NCI-H2227 (cell line): Measurements from ENCODE around the gene GIGYF1.
"Not testable (repeated sequence)": the region's sequence is repeated elsewhere in the genome, so short reads cannot be mapped to it uniquely, and the experiment has no call there.

ENCODE experiments used
- DNase-seq: peaks from one replicate; lab custom pipeline; 2025; ENCODE audit not compliant: unreplicated experiment; lab: John Stamatoyannopoulos, UW

GIGYF1 gene, protein sequence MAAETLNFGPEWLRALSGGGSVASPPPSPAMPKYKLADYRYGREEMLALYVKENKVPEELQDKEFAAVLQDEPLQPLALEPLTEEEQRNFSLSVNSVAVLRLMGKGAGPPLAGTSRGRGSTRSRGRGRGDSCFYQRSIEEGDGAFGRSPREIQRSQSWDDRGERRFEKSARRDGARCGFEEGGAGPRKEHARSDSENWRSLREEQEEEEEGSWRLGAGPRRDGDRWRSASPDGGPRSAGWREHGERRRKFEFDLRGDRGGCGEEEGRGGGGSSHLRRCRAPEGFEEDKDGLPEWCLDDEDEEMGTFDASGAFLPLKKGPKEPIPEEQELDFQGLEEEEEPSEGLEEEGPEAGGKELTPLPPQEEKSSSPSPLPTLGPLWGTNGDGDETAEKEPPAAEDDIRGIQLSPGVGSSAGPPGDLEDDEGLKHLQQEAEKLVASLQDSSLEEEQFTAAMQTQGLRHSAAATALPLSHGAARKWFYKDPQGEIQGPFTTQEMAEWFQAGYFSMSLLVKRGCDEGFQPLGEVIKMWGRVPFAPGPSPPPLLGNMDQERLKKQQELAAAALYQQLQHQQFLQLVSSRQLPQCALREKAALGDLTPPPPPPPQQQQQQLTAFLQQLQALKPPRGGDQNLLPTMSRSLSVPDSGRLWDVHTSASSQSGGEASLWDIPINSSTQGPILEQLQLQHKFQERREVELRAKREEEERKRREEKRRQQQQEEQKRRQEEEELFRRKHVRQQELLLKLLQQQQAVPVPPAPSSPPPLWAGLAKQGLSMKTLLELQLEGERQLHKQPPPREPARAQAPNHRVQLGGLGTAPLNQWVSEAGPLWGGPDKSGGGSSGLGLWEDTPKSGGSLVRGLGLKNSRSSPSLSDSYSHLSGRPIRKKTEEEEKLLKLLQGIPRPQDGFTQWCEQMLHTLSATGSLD (N-terminal part only)

GRCh38 chr7:100694098-100694745 lies at the start of gene GIGYF1:
Gene GIGYF1 (minus strand): TSS chr7:100694250. CDS start chr7:100688238, 6,012 bp downstream.
- peak; percentile 92 for DNase-seq

- no peak for DNase-seq
Observed at GRCh38 chr7:100739934-100740333, 45.9 kb upstream of the GIGYF1 start.

- DNase-seq, result no peak
Observed at GRCh38 chr7:100736671-100737070, 42.6 kb upstream of the GIGYF1 start.

DNA sequence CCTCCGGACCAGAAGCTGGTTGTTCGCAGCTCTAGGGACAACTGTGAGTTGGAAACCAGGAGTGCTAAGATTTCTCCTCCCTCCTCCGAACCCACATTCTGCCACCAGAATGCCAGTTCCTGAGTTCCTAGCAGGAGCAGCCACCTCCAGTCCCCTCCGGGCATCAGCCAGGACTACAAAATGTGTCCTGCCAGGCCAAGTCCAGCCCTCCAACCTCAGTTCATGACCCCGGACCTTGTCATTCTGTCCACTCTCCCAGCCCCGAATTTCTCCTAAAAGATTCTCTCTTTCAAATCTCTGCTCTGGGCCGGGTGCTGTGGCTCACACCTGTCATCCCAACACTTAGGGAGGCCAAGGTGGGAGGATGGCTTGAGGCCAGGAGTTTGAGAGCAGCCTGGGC lies 41.7 kb upstream of the GIGYF1 start:
- DNase-seq, result no peak

DNA sequence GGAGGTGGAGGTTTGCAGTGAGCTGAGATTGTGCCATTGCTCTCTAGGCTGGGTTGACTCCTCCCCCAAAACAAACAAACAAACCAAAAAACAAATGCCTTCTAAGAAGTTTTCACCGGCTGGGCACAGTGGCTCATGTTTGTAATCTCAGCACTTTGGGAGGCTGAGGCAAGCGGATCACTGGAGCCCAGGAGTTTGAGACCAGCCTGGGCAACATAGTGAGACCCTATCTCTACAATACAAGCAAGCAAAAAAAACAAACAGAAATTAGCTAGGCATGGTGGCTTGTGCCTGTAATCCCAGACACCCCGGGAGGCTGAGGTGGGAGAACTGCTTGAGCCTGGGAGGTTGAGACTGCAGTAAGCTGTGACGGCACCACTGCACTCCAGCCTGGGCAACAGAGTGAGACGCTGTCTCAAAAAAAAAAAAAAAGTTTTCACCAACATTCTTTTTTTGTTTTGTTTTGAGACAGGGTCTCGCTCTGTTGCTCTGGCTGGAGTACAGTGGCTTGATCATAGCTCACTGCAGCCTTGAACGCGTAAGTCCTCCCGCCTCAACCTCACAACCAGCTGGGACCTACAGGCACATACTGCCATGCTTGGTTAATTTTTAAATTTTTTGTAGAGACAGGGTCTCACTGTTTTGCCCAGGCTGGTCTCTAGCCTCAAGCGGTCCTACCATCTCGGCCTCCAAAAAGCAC lies 38.0 kb upstream of the GIGYF1 start:
- no peak for DNase-seq

GRCh38 chr7:100730136-100730800 lies 36.2 kb upstream of the GIGYF1 start:
- no peak for DNase-seq

- no peak for DNase-seq
Observed at GRCh38 chr7:100728196-100728595, 34.1 kb upstream of the GIGYF1 start.

DNA sequence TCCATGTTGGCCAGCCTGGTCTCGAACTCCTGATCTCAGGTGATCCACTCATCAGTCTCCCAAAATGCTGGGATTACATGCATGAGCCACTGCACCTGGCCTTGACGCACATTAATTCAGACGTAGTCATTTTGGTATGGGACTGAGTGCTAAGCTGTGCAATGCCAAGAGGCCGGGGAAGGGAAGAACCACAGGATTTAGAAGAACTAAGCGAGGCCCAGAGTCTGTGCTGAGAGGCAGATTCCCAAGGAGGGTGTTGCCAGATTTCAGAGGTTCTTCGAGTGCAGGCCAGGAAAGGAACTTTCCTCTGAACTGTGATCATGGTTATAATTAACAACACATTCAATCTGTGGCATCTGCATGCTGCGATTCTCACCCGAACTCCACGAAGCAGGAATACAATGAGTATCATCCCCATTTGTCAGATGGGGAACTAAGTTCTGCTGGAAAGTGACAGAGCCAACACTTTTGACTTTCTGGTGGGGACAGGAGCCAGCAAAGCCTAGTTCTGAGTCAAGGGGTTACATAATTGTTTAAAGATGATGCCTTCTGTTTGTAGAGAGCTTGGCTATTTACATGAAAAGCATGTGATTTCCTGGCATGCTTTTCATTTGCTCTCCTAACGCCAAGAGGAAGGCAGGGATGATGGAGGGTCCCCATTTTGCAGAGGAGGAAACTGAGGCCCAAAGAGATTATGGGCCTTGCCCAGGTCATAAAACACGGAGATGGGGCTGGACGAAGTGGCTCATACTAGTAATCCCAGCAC lies 33.1 kb upstream of the GIGYF1 start:
- DNase-seq, result no peak

DNA sequence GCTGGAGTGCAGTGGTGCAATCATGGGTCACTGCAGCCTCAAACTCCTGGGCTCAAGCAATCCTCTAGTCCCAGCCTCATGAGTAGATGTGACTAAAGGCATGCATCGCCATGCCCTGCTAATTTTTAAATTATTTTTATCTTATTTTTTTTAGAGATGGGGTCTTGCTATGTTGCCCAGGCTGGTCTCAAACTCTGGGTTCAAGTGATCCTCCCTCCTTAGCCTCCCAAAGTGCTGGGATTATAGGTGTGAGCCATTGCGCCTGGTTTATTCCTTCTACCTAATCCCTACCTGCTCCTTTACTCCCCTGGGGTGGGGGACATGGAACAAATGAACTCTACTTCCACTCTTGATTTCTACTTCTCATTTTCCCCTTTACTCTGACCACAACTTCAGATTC lies 30.3 kb upstream of the GIGYF1 start:
- not testable (repeated sequence) for DNase-seq

DNA sequence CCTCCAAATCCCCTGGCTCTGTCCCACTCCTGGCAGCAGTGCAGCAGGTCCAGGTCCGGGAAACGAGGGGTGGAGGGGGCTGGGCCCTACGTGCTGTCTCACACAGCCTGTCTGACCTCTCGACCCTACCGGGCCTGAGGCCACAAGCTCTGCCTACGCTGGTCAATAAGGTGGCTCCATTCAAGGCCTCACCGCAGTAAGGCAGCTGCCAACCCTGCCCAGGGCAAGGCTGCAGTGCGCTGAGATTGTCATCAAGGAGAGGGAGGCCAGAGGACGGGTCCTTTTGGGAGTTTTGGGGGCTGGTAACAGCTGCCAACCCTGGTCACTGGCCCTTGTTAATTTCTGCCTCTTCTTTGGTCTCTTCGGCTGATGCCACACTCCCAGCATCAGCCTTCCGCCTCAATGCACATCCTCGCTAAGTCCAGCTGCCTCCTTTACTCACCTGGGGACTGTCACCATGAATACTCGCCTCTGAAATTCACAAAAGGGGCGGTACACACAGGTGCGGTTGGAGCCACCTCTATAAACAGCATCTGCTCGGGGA lies 29.8 kb upstream of the GIGYF1 start:
- no peak for DNase-seq

GRCh38 chr7:100722480-100723212 lies 28.6 kb upstream of the GIGYF1 start:
- DNase-seq, result no peak

- no peak for DNase-seq
Observed at GRCh38 chr7:100721505-100721812, 27.4 kb upstream of the GIGYF1 start.

- DNase-seq, result no peak
Observed at GRCh38 chr7:100720671-100721504, 26.8 kb upstream of the GIGYF1 start.

DNA sequence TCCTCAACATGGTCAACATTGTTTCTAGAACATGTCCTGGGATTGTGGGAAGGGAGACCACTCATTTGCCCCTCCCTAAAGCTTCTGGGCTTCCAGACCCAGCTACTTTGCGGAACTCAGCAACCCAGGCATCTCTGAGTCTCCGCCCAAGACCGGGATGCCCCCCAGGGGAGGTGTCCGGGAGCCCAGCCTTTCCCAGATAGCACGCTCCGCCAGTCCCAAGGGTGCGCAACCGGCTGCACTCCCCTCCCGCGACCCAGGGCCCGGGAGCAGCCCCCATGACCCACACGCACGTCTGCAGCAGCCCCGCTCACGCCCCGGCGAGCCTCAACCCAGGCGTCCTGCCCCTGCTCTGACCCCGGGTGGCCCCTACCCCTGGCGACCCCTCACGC lies 26.2 kb upstream of the GIGYF1 start, which contains the start of gene EPO:
TSS of gene EPO (plus strand) at position 190 of the 392 bp plus-strand sequence. CDS start 513 bp downstream, outside the sequence.
- no peak for DNase-seq

DNA sequence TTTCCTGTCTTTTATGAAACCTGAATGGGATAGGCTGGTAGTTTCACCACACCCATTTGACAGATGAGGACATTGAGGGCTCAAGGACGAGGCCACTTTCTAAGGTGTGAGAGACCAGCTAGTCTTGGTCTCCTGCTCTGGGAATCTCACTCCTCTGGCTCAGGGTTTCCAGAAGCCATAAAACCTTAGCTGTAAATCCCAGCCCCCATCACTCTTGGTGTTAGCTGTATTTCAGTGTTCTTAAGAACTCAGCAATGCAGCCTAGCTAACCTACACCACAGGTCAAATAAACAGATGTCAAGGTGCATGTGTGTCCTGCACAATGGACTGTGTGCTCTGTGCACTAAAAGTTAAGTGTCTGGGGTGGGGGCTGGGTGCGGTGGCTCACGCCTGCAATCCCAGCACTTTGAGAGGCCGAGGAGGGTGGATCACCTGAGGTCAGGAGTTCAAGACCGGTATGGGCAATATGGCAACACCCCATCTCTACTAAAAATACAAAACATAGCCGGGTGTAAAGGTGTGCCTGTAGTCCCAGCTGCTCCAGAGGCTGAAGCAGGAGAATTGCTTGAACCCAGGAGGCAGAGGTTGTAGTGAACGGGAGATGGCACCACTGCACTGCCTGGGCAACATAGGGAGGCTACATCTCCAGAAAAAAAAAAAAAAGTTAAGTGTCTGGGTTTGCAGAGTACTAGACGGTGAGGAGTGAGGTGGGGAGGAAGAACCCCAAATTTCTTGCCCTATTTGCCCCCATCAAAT lies 25.7 kb upstream of the GIGYF1 start:
- peak; percentile 27 for DNase-seq

DNA sequence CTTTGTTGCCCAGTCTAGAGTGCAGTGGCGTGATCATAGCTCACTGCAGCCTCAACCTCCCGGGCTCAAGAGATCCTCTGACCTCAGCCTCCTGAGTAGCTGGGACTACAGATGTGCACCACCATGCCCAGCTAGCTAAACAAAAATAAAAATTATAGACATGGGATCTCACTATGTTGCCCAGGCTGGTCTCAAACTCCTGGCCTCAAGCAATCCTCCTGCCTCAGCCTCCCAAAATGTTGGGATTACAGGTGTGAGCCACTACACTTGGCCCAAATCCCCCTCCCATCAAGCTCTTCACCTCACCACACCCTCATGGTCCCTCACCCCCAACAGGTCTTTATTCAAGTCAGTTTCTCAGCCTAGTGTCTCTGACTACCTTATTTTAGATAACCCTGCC lies 23.0 kb upstream of the GIGYF1 start:
- DNase-seq, result not testable (repeated sequence)

DNA sequence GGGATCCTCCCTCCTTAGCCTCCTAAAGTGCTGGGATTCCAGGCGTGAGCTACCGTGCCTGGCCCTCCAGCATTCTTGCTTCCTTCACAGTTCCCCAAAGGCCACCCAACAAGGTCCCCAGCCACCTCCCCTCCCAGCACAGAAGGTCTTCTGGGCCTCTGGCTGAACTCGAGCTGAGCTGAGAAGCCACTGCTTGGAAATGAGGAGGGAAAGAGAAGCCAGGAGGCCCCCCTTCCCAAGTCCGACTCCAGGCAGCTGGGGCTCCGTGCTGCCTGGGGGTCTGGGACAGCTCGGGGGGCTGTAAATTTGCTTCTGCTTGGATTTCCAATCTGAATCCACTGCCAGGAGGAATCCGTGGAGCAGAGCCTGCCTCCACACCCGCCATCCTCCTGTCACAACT lies 20.7 kb upstream of the GIGYF1 start:
- no peak for DNase-seq
